DMS153 treated with DMSO at 0.1 percent for 48 hours (cell line): ENCODE measurements around the gene ZMYM2.

Experiments
- DNase-seq: peaks from one replicate; lab custom pipeline; 2025; ENCODE audit not compliant: unreplicated experiment; lab: John Stamatoyannopoulos, UW

Gene ZMYM2

DNA sequence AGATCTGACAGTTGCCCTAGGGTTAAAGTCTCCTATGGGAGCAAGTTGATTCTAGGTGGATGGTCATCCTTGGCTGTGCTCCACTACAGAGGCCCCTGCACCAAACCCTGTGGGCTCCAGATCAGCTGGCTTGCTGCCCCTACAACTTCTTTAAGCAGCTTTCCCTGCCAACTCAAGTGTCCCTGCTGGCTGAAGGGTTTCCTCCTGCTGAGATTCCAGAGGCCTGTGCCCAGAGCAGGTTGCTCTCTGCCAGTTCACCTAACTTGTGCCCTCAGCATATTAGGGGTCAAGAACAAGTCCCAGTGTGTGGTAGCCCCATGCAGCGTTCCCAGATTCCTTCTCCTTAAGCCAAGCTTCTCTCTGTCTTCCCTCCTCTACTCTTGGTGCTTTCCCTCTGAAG lies 85.6 kb downstream of the ZMYM2 start:
- DNase-seq = no peak

DNA sequence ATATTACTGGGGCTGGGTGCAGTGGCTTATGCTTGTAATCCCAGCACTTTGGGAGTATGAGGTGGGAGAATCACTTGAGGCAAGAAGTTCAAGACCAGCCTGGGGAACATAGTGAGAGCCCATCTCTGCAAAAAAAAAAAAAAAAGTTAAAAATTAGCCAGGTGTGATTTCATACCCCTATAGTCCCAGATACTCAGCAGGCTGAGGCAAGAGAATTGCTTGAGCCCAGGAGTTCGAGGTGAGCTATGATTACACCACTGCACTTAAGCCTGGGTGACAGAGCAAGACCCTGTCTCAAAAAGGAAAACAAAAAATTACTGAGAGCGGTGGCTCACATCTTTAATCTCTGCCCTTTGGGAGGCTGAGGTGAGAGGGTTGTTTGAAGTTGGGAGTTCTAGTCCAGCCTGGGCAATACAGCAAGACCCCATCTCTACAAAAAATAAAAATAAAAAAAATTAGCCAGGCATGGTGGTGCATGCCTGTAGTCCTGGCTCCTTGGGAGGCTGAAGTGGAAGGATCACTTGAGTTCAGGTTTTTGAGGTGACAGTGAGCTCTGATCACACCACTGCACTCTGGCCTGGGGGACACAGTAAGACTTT lies 87.5 kb downstream of the ZMYM2 start:
- DNase-seq = no peak

DNA sequence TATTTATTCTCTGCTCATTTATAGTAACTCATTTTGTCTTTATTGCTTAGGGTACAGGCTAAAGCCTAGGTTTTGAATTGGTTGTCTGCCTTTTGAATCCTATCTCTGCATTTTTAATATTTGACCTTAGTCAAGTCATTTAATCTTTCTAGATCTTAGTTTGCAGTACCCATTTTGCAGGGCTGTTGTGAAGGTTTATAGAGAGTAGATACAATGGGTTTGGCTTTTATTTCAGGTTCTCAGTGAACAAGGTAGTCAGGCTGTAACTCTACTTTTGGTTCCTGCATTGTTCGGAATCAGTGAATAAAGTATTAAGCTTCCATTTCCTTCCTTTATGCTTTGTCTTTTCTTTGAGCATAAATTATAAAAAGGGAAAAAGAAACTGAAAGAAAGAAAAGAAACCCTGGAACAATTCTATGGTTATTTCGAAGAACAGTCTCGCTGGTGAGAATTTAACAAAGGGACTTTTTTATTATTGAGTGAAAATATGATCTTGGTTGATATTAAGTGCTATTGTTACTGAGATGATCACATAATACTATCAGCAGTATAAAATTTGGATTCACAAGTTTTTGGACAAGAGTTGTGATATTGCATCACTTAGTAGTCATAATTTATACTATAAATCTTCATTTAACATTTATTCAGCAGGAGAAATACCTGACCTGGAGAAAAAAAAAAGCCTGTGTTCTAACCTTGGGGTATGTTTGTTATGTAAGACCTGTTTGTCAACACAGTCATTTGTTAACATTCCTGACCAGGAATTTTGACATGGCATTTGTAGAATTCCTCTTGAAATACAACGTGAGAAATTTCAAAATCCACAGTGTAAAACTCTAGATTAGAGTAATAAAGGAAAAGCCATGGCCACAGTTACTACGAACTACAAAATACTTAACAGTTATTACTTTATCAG lies 91.3 kb downstream of the ZMYM2 start:
- DNase-seq = no peak

DNA sequence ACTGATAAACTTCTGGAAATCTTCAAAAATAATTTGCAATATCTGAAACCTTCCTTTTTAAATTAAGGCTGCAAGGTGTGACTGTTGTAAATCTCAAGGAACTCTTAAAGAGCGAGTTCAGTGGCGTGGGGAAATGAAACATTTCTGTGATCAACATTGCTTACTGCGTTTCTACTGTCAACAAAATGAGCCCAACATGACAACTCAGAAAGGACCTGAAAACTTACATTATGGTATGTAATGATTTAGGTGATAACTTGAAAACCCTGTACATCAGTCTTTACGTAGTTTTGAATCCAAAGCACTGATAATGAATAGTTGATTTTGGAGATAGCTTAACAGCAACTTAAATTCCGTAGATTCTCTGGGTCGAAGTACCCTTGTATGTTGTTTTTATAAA lies 92.8 kb downstream of the ZMYM2 start:
- DNase-seq = no peak

DNA sequence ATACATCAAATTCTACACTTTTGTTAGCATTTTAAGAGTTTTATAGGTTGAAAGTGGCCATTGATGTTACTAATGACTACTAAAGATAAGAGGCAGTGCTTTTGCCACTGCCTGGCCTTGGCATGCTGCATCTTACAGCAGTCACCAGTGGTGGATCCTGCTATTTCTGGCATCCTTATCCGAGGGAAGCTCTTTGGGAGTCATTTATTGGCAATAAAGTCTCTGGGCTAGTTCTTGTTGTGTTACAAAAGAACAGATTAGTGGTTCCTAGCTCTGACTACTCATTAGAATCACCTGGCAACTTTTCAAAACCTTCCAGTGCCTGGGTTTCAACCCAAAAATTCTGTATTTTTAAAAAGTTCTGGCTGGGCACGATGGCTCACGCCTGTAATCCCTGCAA lies 94.5 kb downstream of the ZMYM2 start:
- DNase-seq = no peak

DNA sequence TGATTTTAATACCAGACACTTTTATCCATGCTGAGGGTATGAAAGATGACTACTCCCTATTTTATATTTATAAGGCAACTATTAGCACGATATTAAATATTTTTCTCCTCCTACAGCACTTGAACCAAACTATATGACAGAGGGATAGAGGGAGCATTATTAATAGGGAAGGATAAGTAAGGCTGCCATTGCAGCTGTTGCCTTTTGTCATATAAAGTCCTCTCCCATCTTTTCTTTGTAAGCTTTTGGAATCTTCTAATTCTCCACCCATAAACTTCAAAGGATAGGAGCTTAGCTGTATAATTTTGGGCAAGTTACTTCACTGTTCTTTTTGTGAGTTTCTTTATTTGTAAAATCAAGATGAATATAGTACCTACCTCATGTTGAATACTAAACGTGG lies 95.4 kb downstream of the ZMYM2 start:
- no peak for DNase-seq

DNA sequence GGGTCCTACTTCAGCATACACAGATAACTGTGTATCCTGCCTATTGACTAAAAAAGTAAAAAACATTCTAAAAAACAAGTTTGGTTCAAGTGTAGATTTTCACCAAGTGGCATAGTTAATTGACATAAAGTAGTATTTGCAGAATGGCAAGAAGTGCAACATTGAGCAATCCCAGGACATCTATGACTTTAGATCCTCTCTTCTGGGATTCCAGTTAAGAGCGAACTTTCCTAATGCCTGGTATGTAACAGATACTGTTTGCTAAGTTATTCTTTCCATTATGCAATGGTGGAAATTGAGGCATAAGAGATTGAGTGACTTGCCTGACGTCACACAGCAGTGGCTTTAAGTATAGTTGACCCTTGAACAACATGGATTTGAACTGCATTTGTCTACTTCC lies 96.1 kb downstream of the ZMYM2 start:
- DNase-seq = no peak

DNA sequence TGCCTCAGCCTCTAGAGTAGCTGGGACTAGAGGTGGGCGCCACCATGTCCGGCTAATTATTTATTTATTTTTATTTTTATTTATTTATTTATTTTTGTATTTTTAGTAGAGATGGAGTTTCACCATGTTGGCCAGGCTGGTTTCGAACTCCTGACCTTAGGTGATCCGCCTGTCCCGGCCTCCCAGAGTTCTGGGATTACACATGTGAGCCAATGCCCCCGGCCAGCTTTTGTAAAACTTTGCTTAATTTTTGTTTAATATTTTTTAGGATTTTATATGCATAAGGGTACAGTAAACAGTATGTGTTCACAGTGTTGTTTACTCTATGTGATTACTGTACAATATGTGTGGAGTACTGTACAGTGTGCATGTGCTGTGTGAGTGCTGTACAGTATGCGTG lies 98.7 kb downstream of the ZMYM2 start:
- no peak for DNase-seq

DNA sequence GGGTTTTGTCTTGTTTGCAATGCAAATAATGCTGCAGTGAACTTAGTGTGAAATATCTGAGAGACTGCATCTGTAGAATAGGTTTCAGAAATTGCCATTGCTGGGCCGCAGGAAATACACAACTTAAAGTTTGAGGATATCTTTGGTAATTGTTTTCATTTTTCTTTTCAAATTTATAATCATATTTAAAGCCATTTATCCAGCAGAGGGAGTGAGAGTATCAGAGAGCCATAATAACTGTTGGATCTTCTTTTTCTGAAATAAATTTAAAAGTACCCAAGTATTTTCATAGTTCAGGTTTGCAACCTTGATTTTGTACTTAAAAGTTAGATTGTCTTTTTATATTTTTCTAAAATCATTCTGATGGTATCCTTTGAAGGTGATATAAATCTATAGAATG lies 99.4 kb downstream of the ZMYM2 start:
- DNase-seq = no peak

DNA sequence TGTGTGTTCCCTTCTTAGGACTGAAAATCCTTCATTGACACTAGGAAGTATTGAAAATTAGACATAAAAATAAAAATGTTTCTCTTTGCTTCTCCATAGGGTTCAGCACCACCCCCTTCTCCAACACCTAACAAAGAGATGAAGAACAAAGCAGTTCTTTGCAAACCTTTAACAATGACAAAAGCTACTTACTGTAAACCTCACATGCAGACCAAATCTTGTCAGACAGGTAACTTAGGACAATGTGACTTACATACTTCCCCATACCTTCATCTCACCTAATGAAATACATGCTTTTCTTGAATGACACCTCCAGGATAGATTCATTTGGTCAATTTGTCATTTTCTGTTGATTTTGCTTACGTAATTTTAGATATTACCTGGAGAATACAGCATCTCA lies 99.9 kb downstream of the ZMYM2 start:
- no peak for DNase-seq

DNA sequence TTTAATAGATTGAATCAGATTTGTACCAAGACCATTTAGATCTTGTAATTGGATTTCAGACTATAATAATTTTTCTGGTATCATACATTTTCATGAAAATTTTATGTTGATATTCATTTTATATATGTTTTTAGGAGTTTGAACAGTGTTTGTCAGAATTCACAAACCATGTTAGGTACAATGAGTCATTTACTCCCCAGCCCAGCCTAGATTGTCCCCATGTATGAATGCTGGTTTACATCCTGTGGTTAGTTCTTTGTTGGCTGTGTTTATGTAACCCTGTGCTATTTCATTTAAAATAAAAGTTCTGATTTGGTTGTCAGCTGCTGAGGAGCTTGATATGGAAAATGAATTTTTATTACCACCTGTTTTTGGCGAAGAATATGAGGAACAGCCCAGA lies 105.6 kb downstream of the ZMYM2 start:
- DNase-seq = no peak

DNA sequence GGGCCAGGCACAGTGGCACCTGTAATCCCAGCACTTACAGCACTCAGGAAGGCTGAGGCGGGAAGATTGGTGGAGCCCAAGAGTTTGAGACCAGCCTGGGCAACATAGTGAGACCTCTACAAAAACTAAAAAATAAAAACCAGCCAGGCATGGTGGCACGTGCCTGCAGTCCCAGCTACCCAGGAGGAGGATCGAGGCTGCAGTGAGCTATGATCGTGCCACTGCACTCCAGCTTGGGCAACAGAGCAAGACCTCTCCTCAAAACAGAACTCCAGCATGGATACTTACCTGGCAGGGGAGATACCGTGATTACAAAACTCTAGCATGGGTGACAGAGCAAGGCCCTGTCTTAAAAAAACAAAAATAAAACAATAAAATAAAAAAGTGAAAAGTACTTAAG lies 107.0 kb downstream of the ZMYM2 start:
- DNase-seq = no peak

DNA sequence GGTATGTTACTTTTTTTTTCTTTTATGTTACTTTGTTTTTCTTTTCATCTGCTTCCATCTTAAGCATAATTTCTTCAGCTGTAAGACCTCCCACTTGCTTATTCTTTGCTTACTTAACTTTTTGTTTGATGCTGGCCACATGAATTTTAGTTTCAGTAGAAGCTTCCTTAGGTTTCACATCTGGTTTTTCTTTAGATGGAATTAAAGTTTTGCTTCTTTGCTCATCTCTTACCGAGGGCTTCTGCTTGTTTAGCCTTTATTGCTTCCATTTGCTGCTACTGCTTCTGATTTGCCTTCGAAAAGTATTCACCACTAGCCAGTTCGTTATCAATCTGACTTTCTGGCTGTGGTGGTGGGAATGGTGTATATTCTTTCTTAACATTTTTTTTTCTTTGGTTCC lies 111.4 kb downstream of the ZMYM2 start:
- DNase-seq = no peak

DNA sequence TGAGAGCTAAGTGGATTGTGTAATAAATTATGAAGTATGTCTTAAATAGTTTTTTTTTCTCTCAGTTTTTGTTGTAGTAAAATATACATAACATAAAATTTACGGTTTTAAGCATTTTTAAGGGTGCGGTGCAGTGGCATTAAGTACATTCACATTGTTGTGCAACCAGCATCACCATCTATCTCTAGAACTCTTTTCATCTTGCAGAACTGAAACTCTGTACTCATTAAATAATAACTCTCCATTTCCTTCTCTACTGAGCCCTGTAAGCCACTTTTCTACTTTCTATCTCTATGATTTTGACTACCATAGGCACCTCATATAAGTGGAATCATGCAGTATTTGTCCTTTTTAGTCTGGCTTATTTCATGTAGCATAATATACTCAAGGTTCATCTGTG lies 115.2 kb downstream of the ZMYM2 start:
- no peak for DNase-seq

DNA sequence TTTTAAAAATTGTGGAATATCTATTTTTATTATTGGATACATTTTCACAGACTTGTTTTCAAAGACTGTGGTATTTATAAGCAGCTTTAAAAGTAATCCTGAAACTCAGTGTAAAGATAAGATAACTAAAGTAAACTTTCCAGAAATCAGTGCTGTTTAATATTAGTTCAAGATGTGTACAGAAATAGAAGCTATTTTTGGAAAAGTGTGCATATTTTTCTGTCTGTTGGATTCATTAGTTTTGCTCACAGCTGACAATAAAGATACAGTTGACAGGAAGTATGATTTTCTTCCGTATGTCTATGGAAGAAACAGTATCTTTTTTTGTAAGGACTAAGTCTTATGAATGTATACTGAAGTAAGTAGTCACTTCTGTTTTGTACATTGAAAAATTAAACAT lies 116.4 kb downstream of the ZMYM2 start:
- DNase-seq = no peak

DNA sequence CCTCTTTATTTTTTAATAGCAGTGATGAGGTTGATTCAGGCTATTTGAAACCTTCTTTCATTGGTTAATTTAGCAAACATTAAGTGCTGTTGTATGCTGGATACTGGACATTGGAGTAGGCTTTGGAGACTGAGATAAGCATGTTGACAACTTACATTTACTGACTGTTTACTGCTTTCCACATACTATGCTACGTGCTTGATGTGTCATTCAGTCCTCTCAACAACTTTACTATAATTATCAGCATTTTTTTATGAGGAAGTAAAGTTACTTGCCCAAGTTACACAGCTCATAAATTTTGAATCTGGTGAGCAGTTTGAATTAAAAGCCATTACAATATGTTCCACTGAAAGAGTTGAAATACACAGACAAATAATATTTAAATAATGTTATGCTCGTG lies 118.6 kb downstream of the ZMYM2 start:
- DNase-seq = no peak

DNA sequence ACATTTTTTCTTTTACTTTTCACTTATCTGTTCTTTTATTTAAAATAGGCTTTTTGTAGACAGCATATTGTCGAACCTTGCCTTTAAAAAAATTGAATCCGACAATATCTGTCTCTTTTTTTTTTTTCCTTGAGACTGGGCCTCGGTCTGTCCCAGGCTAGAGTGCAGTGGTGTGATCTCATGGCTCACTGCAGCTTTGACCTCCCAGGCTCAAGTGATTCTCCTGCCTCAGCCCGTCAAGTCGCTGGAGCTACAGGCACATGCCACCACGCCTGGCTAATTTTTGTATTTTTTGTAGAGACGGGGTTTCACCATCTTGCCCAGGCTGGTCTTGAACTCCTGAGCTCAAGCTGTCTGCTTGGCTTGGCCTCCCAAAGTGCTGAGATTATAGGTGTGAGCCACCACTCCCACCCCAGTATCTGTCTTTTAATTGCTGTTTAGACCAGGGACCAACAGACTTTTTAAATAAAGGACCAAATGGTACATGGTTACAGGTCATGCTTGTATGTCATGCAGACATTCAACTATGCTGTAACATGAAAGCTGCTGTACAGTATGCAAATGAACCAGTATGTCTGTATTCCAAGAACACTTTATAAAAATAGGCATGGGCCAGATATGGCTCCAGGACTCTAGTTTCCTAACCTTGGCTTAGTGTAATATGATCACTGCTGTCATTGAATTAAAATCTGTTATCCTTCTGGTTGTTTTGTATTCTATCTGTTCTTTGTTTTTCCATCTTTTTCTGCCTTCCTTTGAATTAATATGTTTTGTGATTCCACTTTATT lies 122.0 kb downstream of the ZMYM2 start:
- DNase-seq = no peak

DNA sequence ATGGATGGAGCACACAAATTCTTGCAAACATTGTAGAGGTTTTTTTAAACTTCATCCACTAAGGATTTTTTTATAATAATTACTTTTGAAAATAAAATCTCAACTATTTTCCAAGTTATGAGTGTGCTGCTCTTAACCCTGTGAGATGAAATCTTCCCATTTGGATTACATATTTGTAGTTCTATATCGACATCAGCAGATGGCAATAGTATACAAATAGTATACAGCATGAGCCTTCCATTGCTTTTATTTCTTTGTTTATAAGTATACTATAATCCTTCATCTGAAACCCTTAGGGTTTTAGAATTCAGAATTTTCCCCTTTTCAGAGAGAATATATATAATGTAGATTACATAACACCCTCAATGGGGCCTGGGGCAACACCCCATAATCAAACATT lies 131.8 kb downstream of the ZMYM2 start:
- DNase-seq = no peak

DNA sequence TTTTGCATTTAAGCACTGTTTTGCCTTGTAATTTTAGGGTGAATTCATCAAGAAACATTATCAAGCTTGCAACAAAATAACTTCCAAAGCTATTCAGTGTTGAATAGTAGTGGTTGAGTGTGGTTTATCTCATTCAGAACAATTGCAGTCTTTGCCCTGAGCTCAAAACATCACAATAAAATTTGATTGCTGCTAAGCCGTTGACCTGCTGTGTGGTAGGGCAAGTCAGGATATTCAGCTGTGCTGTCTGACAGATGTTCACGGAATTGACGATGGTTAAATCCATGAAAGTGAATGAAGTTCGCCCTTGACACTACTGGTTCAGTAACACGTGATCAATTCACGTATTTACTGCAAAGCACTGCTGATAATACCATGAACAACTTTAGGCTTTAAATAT lies 135.4 kb downstream of the ZMYM2 start:
- DNase-seq = no peak

DNA sequence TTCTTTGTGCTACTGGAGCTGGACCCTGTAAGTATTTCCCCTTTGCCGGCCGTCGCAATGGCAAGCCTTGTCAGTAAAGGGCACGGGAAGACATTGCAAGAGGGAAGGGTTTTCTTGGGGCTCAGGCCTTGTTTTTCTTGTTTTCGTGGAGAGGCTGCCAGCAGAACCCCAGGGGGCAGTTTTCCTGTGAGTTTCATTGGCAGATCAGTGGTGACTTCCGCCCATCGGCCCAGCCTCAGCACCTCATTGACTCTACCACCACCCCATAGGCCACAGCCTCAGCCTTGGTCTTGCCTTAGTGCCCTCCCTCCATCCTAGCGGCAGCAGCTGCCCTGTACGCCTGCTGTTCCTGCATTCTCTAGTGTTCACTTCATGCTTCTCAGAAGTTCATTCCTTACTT lies 140.8 kb downstream of the ZMYM2 start:
- DNase-seq = no peak

DNA sequence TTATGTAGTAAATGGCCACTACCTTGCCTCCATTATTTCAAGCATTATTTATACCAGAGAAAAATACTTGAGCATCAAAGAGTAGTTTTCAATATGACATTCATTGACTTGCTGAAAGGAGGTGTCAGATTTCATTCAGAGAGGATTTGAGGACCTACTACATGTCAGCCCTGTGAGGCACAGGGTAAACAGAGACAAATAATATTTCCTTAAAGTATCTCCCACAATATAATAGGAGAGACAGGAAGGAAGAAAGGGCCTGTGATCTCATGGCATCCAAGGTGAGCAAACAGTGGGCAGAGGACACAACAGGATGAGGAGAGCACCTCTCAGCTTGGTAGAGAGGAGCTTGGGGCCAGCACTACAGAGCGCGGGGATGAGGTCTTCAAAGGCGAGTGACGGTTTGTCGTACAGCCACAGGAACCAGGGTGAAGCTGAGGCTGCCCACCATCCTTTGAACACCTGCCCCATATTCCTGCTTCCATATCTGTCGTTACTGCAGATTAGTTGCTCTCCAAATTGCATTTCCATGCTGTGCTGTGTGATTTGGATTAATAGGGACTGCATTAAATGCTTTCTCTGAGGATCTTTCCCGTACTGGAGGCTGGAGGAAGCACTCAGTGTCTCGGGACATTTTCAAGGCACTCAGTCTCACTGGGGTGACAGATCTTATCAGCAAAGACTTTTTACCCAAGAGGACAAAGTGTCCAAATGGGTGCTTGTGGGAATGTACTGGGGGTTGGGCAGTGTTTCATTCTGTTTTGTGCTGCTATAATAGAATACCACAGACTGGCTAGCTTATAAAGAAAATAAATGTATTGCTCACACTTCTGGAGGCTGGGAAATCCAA lies 143.2 kb downstream of the ZMYM2 start:
- peak; percentile 37 for DNase-seq
